Hepatocyte (in vitro differentiated cells): Measurements from ENCODE around the gene EEPD1. TPM values are rescaled to one million over a fixed set of nuclear protein-coding genes. Genes with fewer than 3 reads are reported as not detected.

Experiments used
- DNase-seq: peaks from one replicate; pipeline ENCODE4 v3.0.0-alpha.2; 2016; ENCODE audit warnings: low spot score
- H2AFZ ChIP-seq: fragments of 200-600 bp; sonication (generic); 2 replicates; pipeline ENCODE4 v1.6.0; 2016; ENCODE audit warnings: antibody characterized with exemption, mild to moderate bottlenecking
- H3K27ac ChIP-seq: fragments of 200-600 bp; sonication (generic); 2 replicates; pipeline ENCODE4 v1.5.1; 2016; ENCODE audit warnings: mild to moderate bottlenecking
- H3K27me3 ChIP-seq: fragments of 200-600 bp; sonication (generic); 2 replicates; pipeline ENCODE4 v1.6.1; 2016
- H3K36me3 ChIP-seq: fragments of 200-600 bp; sonication (generic); replicated peaks from 2 replicates; pipeline ENCODE4 v1.5.1; 2016; ENCODE audit warnings: low read depth; ENCODE audit not compliant: insufficient read depth
- H3K4me1 ChIP-seq: fragments of 200-600 bp; sonication (generic); 2 replicates; pipeline ENCODE4 v1.5.1; 2016; ENCODE audit warnings: mild to moderate bottlenecking, moderate library complexity; ENCODE audit not compliant: insufficient read depth
- H3K4me2 ChIP-seq: fragments of 200-600 bp; sonication (generic); 2 replicates; pipeline ENCODE4 v1.6.0; 2016
- H3K4me3 ChIP-seq: fragments of 200-600 bp; sonication (generic); 2 replicates; pipeline ENCODE4 v1.5.1; 2016; ENCODE audit warnings: mild to moderate bottlenecking
- H3K79me2 ChIP-seq: fragments of 200-600 bp; sonication (generic); 2 replicates; pipeline ENCODE4 v1.6.0; 2017; ENCODE audit warnings: mild to moderate bottlenecking
- H3K9me2 ChIP-seq: fragments of 200-600 bp; sonication (generic); replicated peaks from 2 replicates; pipeline ENCODE4 v1.6.0; 2017; ENCODE audit warnings: mild to moderate bottlenecking; ENCODE audit not compliant: insufficient read depth
- H3K9me3 ChIP-seq: fragments of 200-600 bp; sonication (generic); 2 replicates; pipeline ENCODE4 v1.5.1; 2016; ENCODE audit warnings: low read depth, mild to moderate bottlenecking
- H4K20me1 ChIP-seq: fragments of 200-600 bp; sonication (generic); 2 replicates; pipeline ENCODE4 v1.6.0; 2016; ENCODE audit warnings: mild to moderate bottlenecking; ENCODE audit not compliant: insufficient read depth, poor library complexity, severe bottlenecking
- CTCF ChIP-seq: fragments of 200-600 bp; sonication (generic); IDR thresholded peaks from 2 replicates; pipeline ENCODE4 v1.5.1; 2016; ENCODE audit warnings: antibody characterized with exemption, mild to moderate bottlenecking; ENCODE audit not compliant: poor library complexity
- EZH2 ChIP-seq: fragments of 200-600 bp; sonication (generic); IDR thresholded peaks from 2 replicates; pipeline ENCODE4 v1.6.1; 2016; ENCODE audit warnings: antibody characterized with exemption, mild to moderate bottlenecking, borderline replicate concordance
- EZH2phosphoT487 ChIP-seq: fragments of 200-600 bp; sonication (generic); IDR thresholded peaks from one replicate; pipeline ENCODE4 v1.6.1; 2018; ENCODE audit warnings: antibody characterized with exemption, mild to moderate bottlenecking, low read depth, moderate library complexity; ENCODE audit not compliant: unreplicated experiment, severe bottlenecking
- WGBS: methylation state at CpG from one replicate; pipeline ENCODE4 v1.1.6; 2016; ENCODE audit warnings: low lambda C conversion rate; ENCODE audit errors: missing lambda C conversion rate; 5-methylcytosine and 5-hydroxymethylcytosine counted together
- polyA plus RNA-seq: library from polyadenylated mRNA; unstranded; fragments of >200 nt; fragmentation: Nextera tagmentation; extraction: Ambion mirVana; gene quantifications from 2 replicates; pipeline ENCODE4 v1.2.1, GENCODE V29; 2016
- total RNA-seq: library from RNA; depleted of rRNA; stranded (reverse); fragments of >200 nt; gene quantifications from 2 replicates; pipeline ENCODE4 v1.2.3, GENCODE V29; 2014

EEPD1 gene
- total and polyA plus RNA-seq, 2 experiments from 2014 or later, result 7.7 to 14.2 TPM

GRCh38 chr7:36192053-36192824, 39.2 kb downstream of the EEPD1 start:
- Histone ChIP-seq H3K4me1 (no peaks in the 10 kb centered on the region), H3K79me2 (peaks cover 26% of the 10 kb centered on the region), H3K27me3 (no peaks in the 10 kb centered on the region), H3K27ac (peak overlapping the region; percentile 63), H4K20me1 (no peaks in the 10 kb centered on the region), H2AFZ (no peak overlapping the region), H3K4me3 (no peak overlapping the region), H3K9me2 (no peaks in the 10 kb centered on the region), H3K9me3 (no peaks in the 10 kb centered on the region), H3K4me2 (peak overlapping the region; percentile 44), H3K36me3 (no peaks in the 10 kb centered on the region)
- DNase-seq, result peak; percentile 21
- 75% methylated on average over 11 of the region's 11 CpGs for WGBS
- TF ChIP-seq EZH2phosphoT487, result no peak
- TF ChIP-seq CTCF, result no peak
- no peak for TF ChIP-seq EZH2

- DNase-seq, result no peak
- Histone ChIP-seq H3K27ac (peak overlapping the region; percentile 49), H3K36me3 (no peaks in the 10 kb centered on the region)
Measured at GRCh38 chr7:36192877-36193276, 39.8 kb downstream of the EEPD1 start.

GRCh38 chr7:36198854-36199266, 45.8 kb downstream of the EEPD1 start:
- Histone ChIP-seq H3K27me3 (no peaks in the 10 kb centered on the region), H3K36me3 (no peaks in the 10 kb centered on the region), H3K4me3 (no peak overlapping the region), H3K27ac (no peak overlapping the region), H3K9me2 (no peaks in the 10 kb centered on the region), H3K4me1 (peaks cover 16% of the 10 kb centered on the region), H3K4me2 (no peak overlapping the region), H4K20me1 (no peaks in the 10 kb centered on the region), H2AFZ (no peak overlapping the region), H3K79me2 (peaks cover 12% of the 10 kb centered on the region), H3K9me3 (no peaks in the 10 kb centered on the region)
- 95% methylated on average over 4 of the region's 4 CpGs for WGBS
- no peak for DNase-seq
- TF ChIP-seq CTCF (no peak), EZH2 (no peak), EZH2phosphoT487 (no peak)

More at GRCh38 chr7:36192877-36193276, 39.8 kb downstream of the EEPD1 start:
- Histone ChIP-seq H3K79me2 (peaks cover 19% of the 10 kb centered on the region), H3K27me3 (no peaks in the 10 kb centered on the region), H3K4me2 (no peak overlapping the region), H3K4me3 (no peak overlapping the region), H4K20me1 (no peaks in the 10 kb centered on the region), H2AFZ (no peak overlapping the region), H3K9me2 (no peaks in the 10 kb centered on the region), H3K4me1 (no peaks in the 10 kb centered on the region), H3K9me3 (no peaks in the 10 kb centered on the region)
- TF ChIP-seq EZH2phosphoT487 (no peak), CTCF (no peak), EZH2 (no peak)
- WGBS, result 97% methylated on average over 7 of the region's 7 CpGs
